ENCODE data around the gene SKAP2.

The SKAP2 gene

DNA sequence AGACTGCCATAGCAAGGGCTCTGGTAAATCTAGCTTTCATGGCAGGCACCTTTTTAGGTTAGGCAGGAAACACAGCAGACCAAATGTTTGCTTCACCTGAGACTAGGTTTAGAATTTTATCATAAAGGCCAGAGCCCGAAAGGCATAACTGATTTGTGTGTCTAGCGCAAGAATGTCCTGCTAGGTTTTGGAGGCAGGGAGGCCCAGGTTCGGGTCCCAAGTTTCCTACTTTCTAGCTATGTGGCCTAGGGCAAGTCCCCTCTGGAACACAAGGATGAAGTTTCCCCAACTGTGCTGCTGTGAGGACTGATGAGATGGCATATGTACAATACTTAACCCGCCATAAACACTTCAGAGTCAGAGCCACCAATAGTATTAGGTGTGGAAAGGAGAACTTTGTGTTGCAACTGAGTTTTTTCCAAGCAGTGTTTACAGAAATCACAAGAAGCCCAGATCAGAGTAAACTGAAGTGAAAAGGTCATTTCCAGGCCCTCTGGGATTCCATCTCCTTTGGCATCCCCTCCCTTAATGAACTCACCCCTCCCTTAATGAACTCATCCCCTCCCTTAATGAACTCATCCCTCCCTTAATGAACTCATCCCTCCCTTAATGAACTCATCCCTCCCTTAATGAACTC lies 244.9 kb downstream of the SKAP2 start:
- no peak overlapping the region for H3K27ac ChIP-seq
- no peak for DNase-seq (ENCODE audit: low read depth, low spot score)

DNA sequence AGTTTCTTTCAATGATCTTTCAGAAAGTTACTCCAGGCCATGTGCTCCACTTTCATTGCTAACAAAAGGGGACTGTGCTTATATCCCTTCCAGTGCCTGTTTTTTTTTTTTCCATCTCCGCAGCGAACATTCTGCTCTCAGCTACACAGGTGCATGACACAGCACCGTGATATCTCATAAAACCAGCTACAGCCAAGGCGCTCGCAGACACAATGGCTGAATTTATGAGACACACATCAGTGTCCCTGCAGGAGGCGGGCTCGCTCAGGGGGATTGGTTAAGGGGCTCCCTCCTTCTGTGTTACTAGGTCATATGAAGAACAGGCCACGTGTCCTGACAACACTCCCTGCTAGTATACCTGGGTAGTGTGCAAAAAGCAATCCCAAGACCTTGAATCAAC lies 245.5 kb downstream of the SKAP2 start:
- no peak overlapping the region for H3K27ac ChIP-seq
- DNase-seq (ENCODE audit: low read depth, low spot score): no peak

DNA sequence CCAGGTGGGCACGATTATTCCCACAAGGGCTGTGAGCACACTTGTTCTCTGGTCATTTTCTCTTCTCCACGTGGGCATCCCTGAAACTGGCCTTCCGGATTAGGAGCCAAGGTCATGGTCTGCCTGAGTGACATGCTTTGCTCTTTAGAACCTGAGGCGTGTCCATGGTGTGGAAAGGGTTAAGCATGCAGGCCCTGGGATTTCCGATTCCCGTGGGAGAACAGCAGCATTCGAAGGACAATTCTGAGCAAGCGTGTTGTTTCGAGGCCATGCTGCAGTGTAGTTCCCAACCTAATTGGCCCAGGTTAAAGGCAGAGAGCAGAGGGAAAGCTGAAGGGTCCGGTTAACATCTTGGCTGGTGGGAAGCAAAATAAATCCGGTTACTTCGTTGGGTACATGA lies 245.9 kb downstream of the SKAP2 start:
- no peak for DNase-seq (ENCODE audit: low read depth, low spot score)
- no peak overlapping the region for H3K27ac ChIP-seq

All from epithelial cell of prostate (primary cell).